Aorta (tissue), 5 donors: ENCODE results near the gene SCNN1B. TPM values are rescaled to one million over a fixed set of nuclear protein-coding genes. Genes with fewer than 3 reads are reported as not detected.

Experiments
- ATAC-seq: fragments of 200-7000 bp; cut with Tn5 transposase; one replicate; pipeline ENCODE4 v1.9.1; 2022; ENCODE audit warnings: moderate library complexity; ENCODE audit not compliant: low FRiP score
- DNase-seq, 2 donors: peaks; one replicate each; pipeline ENCODE4 v3.0.0-alpha.2; 2020
- H3K27ac ChIP-seq, 2 donors: one replicate each; pipeline ENCODE4 v1.5.1; 2013; ENCODE audit warnings: low read length in 2 of 2, mild to moderate bottlenecking in 2 of 2, moderate library complexity in 2 of 2, control low read depth in 1 of 2, inconsistent platforms in 1 of 2, low read depth in 1 of 2
- H3K27me3 ChIP-seq, 2 donors: one replicate each; pipeline ENCODE4 v1.6.1; 2013; ENCODE audit warnings: control low read depth in 1 of 2, low read length in 1 of 2, mild to moderate bottlenecking in 1 of 2, moderate library complexity in 1 of 2; ENCODE audit not compliant: insufficient read depth in 2 of 2, control insufficient read depth in 1 of 2
- H3K36me3 ChIP-seq, 2 donors: one replicate each; pipeline ENCODE4 v1.6.1; 2013; ENCODE audit warnings: control low read depth in 1 of 2, low read length in 1 of 2, mild to moderate bottlenecking in 1 of 2; ENCODE audit not compliant: insufficient read depth in 2 of 2, control insufficient read depth in 1 of 2
- H3K4me1 ChIP-seq, 2 donors: one replicate each; pipeline ENCODE4 v1.6.1; 2013; ENCODE audit warnings: low read length in 2 of 2, control low read depth in 1 of 2, mild to moderate bottlenecking in 1 of 2, moderate library complexity in 1 of 2; ENCODE audit not compliant: insufficient read depth in 2 of 2, control insufficient read depth in 1 of 2
- H3K4me3 ChIP-seq, 2 donors: one replicate each; pipeline ENCODE4 v1.5.1; 2013; ENCODE audit warnings: low read length in 2 of 2, control low read depth in 1 of 2, mild to moderate bottlenecking in 1 of 2
- H3K9me3 ChIP-seq: one replicate; pipeline ENCODE4 v1.6.1; 2013; ENCODE audit warnings: mild to moderate bottlenecking, low read length; ENCODE audit not compliant: control insufficient read depth
- WGBS, 2 donors: extraction: QIAGEN DNeasy Blood & Tissue Kit; methylation state at CpG; one replicate each; pipeline ENCODE4 v1.1.7; 2013; 5-methylcytosine and 5-hydroxymethylcytosine counted together
- intact Hi-C, 2 donors: fragments of 100-400 bp; cut with DNase I; formaldehyde crosslinking; loops; one replicate each; pipeline versions ENCODE4 v1.14.2 to v1.15.0; 2022
- polyA plus RNA-seq, 2 donors: library from polyadenylated mRNA; stranded (reverse); fragments of 200-250 nt; gene quantifications; one replicate each; pipeline ENCODE4 v1.2.3, GENCODE V29; 2013
- total RNA-seq, 2 donors: library from RNA; stranded (reverse); fragmentation: NEBNext Ultra II Directional; extraction: Animal tissue kit (Norgen Biotek cat#: 25700); gene quantifications; one replicate each; pipeline ENCODE4 v1.2.1, GENCODE V29; 2021
- donor health status: healthy with polysubstance abuse.
- donor health status: Bipolar disorder and iron deficiency.
- donor health status: DM: no; HTN: no; CAD: no.
- donor health status: DM: no; HTN: no; CAD: no.
- donor health status: DM: yes; HTN: yes; CAD: no.

SCNN1B gene
- total and polyA plus RNA-seq, 4 donors, result 0.59 to 1.6 (median 1.2) TPM

DNA sequence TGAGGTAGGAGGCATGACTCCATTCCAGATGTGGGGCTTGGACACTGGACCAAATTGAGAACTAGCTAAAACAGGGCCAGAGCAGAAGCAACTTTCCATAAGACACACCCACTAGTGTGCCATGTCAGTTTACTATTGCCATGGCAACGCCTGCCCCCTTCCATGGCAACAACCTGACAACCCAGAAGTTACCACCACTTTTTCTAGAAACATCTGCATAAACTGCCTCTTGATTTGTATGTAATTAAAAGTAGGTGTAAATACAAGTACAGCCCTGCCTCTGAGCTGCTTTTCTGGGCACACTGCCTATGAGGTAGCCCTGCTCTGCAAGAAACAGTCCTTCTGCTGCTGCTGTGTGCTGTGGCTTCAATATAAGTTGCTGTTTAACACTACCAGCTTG lies 19.5 kb upstream of the SCNN1B start:
- intact Hi-C loops, result no loop called here
- H3K9me3 ChIP-seq, result no peaks in the 10 kb centered on the region
- ATAC-seq (no peak), DNase-seq (no peak)
- no peak overlapping the region for H3K4me3 ChIP-seq
- WGBS, 2 donors, result 71 to 79% methylated on average over 1 of the region's 1 CpG
- H3K4me1 ChIP-seq, result peaks cover 0 to 2% of the 10 kb centered on the region in 2 donors
- H3K36me3 ChIP-seq, result no peaks in the 10 kb centered on the region
- no peak overlapping the region for H3K27ac ChIP-seq
- no peaks in the 10 kb centered on the region for H3K27me3 ChIP-seq

DNA sequence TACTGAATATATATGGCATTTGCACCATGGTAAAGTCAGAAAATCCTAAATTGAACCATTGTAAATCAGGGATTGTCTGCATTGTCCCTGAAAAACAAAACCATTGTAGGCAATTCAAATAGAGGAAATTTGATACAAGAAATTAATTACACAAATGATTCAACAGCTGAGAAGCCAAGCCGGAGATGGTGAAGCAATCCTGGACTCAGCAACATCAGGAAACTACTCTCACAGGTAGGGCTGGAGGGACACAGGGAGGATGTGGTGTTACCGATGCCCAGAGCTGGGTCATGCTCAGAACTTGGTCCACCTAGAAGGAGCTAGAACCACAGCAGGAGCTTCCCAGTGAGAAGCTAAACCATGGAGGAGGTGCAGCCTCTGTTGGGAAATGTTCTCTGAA lies 18.5 kb upstream of the SCNN1B start:
- no peak overlapping the region for H3K4me3 ChIP-seq
- ATAC-seq (no peak), DNase-seq (no peak)
- peaks cover 0 to 2% of the 10 kb centered on the region in 2 donors for H3K4me1 ChIP-seq
- no peaks in the 10 kb centered on the region for H3K36me3 ChIP-seq
- no peaks in the 10 kb centered on the region for H3K27me3 ChIP-seq
- H3K27ac ChIP-seq, result no peak overlapping the region
- intact Hi-C loops, result no loop called here
- WGBS, 2 donors, result 84 to 85% methylated on average over 2 of the region's 2 CpGs
- H3K9me3 ChIP-seq, result no peaks in the 10 kb centered on the region

DNA sequence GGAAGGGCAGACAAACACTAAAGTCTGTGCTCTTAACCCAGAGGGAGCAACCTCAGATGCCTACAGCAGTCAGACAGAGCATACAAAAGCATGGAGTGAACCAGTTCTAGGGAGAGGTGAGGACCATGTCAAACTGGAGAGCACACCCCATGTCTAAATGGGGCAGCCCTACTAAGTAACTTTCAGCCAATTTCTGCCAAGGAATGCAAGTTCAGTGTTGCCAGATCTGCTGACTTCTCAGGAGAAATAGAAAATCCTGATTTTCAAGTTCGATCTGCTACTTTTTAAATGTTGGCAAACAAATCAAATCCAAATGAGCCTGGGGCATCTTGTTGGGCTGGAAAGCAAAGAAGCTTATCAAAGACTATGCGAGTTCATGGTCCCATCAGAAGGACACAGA lies 17.5 kb upstream of the SCNN1B start:
- 61 to 62% methylated on average over 2 of the region's 2 CpGs for WGBS, 2 donors
- Histone ChIP-seq H3K4me1 (peaks cover 0 to 2% of the 10 kb centered on the region in 2 donors), H3K4me3 (no peak overlapping the region), H3K36me3 (no peaks in the 10 kb centered on the region), H3K27me3 (no peaks in the 10 kb centered on the region), H3K27ac (no peak overlapping the region), H3K9me3 (no peaks in the 10 kb centered on the region)
- no peak for DNase-seq
- intact Hi-C loops, result no loop called here
- ATAC-seq, result no peak

DNA sequence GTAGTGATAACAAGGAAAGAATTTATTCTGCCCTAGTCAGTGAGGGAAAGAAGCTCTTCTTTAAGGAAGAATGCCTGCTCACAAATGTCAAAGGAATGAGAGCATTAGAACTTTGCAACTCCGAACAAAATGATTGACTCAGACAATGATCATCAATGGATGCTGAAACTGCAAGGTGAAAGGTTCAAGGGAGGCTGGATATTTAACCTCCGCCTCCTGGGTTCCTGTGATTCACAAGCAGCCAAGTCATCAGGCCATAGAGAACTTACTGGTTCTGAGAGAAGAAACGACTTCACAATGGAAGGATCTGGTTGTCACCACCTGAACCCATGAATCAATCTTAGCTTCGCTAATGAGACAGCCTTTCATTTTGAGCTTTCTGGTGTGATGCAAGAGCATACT lies 16.0 kb upstream of the SCNN1B start:
- no peaks in the 10 kb centered on the region for H3K9me3 ChIP-seq
- H3K4me1 ChIP-seq, result peaks cover 0 to 2% of the 10 kb centered on the region in 2 donors
- H3K4me3 ChIP-seq, result no peak overlapping the region
- no peaks in the 10 kb centered on the region for H3K36me3 ChIP-seq
- no peak overlapping the region for H3K27ac ChIP-seq
- intact Hi-C loops, result no loop called here
- DNase-seq (no peak), ATAC-seq (no peak)
- WGBS, 2 donors, result 61 to 64% methylated on average over 4 of the region's 4 CpGs
- no peaks in the 10 kb centered on the region for H3K27me3 ChIP-seq

DNA sequence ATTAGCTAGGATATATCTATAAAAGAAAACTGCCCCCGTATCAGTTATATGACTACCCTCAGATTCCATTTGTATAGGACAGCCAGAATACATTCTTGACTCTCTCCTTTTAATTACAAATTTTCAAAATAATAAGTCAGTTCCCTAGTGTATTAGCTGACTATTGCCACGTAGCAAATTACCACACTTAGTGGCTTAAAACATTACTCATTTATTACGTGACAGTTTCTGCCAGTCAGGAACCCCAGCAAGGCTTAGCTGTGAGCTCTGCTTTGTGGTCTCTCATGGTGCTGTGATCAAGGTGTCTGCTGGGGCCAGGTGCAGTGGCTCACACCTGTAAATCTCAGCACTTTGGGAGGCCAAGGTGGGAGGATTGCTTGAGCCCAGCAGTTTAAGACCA lies 13.9 kb upstream of the SCNN1B start:
- no peaks in the 10 kb centered on the region for H3K9me3 ChIP-seq
- intact Hi-C loops, result no loop called here
- H3K4me3 ChIP-seq, result no peak overlapping the region
- H3K36me3 ChIP-seq, result no peaks in the 10 kb centered on the region
- no peak overlapping the region for H3K27ac ChIP-seq
- 61 to 62% methylated on average over 3 of the region's 3 CpGs for WGBS, 2 donors
- no peak for DNase-seq
- ATAC-seq, result no peak
- H3K27me3 ChIP-seq, result no peaks in the 10 kb centered on the region
- peaks cover 0 to 2% of the 10 kb centered on the region in 2 donors for H3K4me1 ChIP-seq

DNA sequence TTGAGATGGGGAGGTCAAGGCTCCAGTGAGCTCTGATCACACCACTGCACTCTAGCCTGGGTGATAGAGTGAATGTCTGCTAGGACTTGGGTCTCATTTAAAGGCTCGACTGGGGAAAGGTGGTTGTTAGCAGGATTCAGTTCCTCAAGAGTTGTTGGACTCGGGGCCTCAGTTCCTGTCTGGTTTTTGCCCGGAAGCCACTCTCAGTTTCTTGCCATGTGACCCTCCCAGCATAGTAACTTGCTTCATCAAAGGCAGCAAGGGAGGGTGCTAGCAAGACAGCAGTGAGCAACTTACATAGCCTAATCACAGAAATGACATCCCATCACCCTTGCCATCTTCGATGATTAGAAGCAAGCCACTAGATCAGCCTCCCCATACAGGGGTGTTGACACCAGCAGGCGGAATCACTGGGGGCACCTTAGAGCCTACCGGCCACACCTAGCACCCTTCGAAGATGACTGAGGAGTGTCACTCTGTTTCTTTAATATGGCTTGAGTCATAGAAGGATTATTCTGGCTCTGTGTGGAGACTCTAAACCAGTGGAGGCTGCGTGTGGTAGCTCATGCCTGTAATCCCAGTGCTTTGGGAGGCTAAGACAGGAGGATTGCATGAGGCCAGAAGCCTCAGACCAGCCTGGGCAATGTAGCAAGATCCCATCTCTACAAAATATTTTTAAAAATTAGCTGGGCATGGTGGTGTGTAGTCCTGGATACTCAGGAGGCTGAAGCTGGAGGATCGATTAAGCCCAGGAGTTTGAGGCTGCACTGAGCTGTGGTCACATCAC lies 13.2 kb upstream of the SCNN1B start:
- 80 to 85% methylated on average over 9 of the region's 9 CpGs for WGBS, 2 donors
- intact Hi-C loops, result no loop called here
- Histone ChIP-seq H3K4me3 (no peak overlapping the region), H3K36me3 (no peaks in the 10 kb centered on the region), H3K27me3 (no peaks in the 10 kb centered on the region), H3K4me1 (peaks cover 0 to 2% of the 10 kb centered on the region in 2 donors), H3K9me3 (no peaks in the 10 kb centered on the region), H3K27ac (no peak overlapping the region)
- DNase-seq (no peak), ATAC-seq (no peak)

DNA sequence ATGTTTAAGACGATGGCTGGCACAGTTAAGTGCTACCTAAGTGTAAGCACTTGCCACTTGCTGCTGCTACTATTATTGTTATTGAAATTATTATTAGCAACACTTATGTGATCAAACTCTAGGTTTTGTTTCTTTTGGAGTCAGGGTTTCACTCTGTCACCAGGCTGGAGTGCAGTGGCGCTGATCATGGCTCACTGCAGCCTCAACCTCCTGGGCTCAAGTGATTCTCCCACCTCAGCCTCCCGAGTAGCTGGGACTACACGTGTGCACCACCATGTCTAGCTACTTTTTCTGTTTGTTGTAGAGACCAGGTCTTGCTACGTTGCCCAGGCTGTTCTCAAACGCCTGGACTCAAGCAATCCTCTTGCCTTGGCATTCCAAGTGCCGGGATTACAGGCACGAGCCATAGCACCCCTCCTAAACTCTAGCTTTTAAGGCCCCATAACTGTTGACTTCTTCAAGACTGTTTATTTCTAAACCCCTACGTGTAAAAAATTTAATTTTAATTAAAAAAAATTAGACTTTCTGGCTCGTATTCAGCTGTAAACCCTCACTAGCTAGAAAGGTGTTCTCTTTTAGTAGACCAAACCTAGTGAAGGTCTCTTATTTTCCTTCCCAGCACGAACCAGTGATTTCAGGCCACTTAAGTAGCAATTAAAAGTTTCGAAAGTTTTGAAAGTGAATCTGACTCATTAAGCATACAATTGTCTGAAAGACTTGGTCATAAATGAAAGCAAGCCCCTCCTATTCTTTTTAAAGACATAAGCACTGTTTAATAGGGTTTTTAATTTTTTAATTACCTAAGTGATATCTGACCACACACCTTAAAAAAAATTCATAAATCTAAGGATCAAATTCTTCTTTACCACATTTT lies 11.7 kb upstream of the SCNN1B start:
- no peaks in the 10 kb centered on the region for H3K27me3 ChIP-seq
- no peaks in the 10 kb centered on the region for H3K9me3 ChIP-seq
- no peak overlapping the region for H3K27ac ChIP-seq
- intact Hi-C loops, result no loop called here
- DNase-seq, result no peak
- H3K4me1 ChIP-seq, result no peaks in the 10 kb centered on the region
- no peak for ATAC-seq
- WGBS, 2 donors, result 68 to 72% methylated on average over 12 of the region's 12 CpGs
- H3K4me3 ChIP-seq, result no peak overlapping the region
- no peaks in the 10 kb centered on the region for H3K36me3 ChIP-seq

DNA sequence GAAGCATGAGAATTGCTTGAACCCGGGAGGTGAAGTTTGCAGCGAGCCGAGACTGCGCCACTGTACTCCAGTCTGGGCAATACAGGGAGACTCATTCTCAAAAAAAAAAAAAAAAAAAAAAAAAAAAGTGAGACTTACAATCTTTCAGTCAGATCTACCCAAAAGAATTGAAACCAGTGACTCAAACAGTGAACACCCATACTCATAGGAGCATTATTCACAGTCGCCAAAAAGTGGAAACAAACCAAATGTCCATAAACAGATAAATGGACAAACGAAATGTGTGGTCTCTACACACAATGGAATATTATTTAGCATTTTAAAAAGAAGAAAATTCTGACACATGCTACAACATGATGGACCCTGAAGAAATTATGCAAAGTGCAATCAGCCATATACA lies 9.1 kb upstream of the SCNN1B start:
- DNase-seq (no peak), ATAC-seq (no peak)
- Histone ChIP-seq H3K27ac (no peak overlapping the region), H3K27me3 (no peaks in the 10 kb centered on the region), H3K4me3 (no peak overlapping the region), H3K9me3 (peaks cover 1% of the 10 kb centered on the region), H3K4me1 (no peaks in the 10 kb centered on the region), H3K36me3 (no peaks in the 10 kb centered on the region)
- intact Hi-C loops, result no loop called here
- WGBS, 2 donors, result 88 to 89% methylated on average over 6 of the region's 6 CpGs

DNA sequence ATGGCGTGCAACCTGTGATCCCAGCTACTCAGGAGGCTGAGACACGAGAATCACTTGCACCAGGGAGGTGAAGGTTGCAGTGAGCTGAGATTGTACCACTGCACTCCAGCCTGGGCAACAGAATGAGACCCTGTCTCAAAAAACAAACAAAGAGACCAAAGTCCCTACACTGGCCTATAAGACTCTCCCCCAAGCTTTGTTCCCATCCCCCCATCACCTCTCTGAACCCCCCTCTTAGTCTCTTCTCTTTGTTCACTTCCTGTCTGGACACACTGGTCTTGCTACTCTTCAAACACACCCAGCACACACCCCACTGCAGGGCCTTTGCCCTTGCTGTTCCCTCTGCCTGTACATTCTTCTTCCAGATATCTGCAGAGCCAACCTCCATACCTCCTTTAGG lies 7.8 kb upstream of the SCNN1B start:
- H3K36me3 ChIP-seq, result no peaks in the 10 kb centered on the region
- H3K4me1 ChIP-seq, result no peaks in the 10 kb centered on the region
- no peaks in the 10 kb centered on the region for H3K27me3 ChIP-seq
- 88 to 93% methylated on average over 2 of the region's 2 CpGs for WGBS, 2 donors
- DNase-seq (no peak), ATAC-seq (no peak)
- H3K27ac ChIP-seq, result no peak overlapping the region
- H3K9me3 ChIP-seq, result peaks cover 1% of the 10 kb centered on the region
- no peak overlapping the region for H3K4me3 ChIP-seq
- intact Hi-C loops, result no loop called here
